Left lobe of liver (tissue), 2 donors: Measurements from ENCODE around the gene SYNE4. TPM values are rescaled to one million over a fixed set of nuclear protein-coding genes. Genes with fewer than 3 reads are reported as not detected.

Experiments used
- ATAC-seq: fragments of 200-7000 bp; cut with Tn5 transposase; one replicate; pipeline ENCODE4 v1.9.1; 2020; ENCODE audit warnings: mild to moderate bottlenecking, moderate library complexity
- DNase-seq: peaks from one replicate; pipeline ENCODE4 v3.0.0-alpha.2; 2020; ENCODE audit warnings: low spot score
- total RNA-seq: library from RNA; stranded (reverse); gene quantifications from one replicate; pipeline ENCODE4 v1.2.1, GENCODE V29; 2021
- donor health status: DM: no; HTN: no; CAD: no; lungs with moderate emphysema.
- donor health status: DM: no; HTN: yes; CAD: no.

Gene SYNE4
- total RNA-seq, 1 donor from 2014 or later, result 6.5 TPM

DNA sequence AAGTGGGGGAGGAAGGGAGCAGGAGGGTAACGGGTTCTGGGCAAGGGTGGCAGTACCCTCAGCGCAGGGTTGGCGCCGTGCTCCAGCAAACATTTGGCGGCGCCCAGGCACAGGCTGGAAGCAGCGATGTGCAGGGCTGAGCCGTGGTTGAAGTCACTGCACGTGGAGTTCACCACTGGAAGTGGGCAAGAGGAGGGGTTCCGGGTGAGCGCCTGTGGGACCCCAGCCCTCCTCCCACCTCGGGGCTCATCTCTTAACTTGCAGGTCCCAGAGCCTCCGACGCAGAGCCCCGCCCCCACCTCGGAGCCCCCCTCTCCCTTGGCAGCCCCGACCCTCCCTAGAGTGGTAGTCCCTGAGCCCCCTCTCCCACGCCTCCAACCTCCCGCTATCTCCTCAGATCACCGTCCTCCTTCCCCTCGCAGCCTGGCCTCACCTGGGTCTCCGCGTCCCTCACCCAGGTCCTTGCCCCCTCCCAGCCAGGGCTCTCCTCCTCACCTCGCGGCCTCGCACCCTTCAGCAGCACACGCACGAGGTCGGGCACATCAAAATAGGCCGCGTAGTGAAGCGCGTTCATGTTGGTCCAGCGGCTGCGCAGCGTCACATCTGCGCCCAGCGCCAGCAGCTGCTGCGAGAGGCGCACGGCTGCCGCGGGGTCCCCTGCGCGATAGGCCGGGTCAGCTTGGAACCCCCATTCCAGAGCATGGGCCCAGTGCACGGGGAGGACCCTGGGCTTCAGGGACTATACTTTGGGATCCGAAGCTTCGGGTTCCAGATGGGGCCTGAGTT is 17.7 kb upstream of the SYNE4 start:
- ATAC-seq (no peak), DNase-seq (no peak)

- no peak for ATAC-seq
Measured at GRCh38 chr19:36025541-36025940, 16.9 kb upstream of the SYNE4 start.

DNA sequence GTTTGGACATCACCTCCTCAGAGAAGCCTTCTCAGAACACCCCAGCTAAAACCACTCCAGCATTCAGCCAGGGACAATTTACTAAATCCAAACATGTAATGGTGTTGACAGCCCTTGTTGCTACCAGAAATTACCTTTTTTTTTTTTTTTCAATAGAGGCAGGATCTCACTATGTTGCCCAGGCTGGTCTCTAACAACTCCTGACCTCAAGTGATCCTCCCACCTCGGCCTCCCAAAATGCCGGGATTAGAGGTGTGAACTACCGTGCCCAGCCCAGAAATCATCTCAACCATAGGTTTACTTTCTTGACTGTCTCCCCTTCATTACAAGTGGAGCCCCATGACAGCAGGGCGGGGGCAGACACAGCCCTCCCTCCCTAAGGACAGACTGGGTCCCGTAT is 14.8 kb upstream of the SYNE4 start:
- no peak for ATAC-seq

More at GRCh38 chr19:36025541-36025940, 16.9 kb upstream of the SYNE4 start:
- DNase-seq, result no peak

GRCh38 chr19:36019061-36019670 is 10.6 kb upstream of the SYNE4 start:
- ATAC-seq (no peak), DNase-seq (no peak)

More for the DNA sequence above, 14.8 kb upstream of the SYNE4 start:
- no peak for DNase-seq

GRCh38 chr19:36014012-36014924 is 5.7 kb upstream of the SYNE4 start, which contains the start of gene ALKBH6:
Gene ALKBH6 (minus strand): TSS chr19:36014213. CDS start chr19:36013397, 816 bp downstream.
- ATAC-seq (peak; percentile 94), DNase-seq (peak; percentile 99)

- no peak for DNase-seq
- ATAC-seq, result no peak
Measured at GRCh38 chr19:36013280-36014011, 4.8 kb upstream of the SYNE4 start.

DNA sequence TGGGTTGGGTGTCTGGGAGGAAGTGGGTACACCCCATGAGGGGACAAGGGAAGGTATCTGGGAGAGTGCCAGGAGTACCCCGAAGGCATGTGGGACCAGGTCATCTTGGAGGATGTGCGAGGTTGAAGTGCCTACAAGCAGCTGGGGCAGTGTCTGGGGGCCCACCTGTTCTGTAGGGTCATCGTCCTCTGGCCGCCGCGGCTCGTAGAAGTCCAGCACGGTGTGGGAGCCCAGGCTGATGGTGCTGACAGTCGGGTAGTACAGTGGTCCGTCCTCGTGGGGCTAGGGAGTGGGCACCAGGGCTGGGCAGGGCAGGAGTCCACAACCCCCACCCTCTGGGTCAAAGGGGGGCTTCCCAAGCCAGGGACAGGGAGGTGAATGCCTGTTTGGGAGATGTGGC is 1.8 kb upstream of the SYNE4 start:
- ATAC-seq (no peak), DNase-seq (no peak)

- ATAC-seq, result no peak
- DNase-seq, result no peak
Measured at GRCh38 chr19:36009633-36010379, 1.2 kb upstream of the SYNE4 start.

- ATAC-seq (peak; percentile 67), DNase-seq (peak; percentile 76)
Measured at GRCh38 chr19:36009220-36009619, 607 bp upstream of the SYNE4 start.

GRCh38 chr19:36006955-36007354 is 1.7 kb downstream of the SYNE4 start:
- ATAC-seq, result peak; percentile 20
- DNase-seq, result peak; percentile 61

DNA sequence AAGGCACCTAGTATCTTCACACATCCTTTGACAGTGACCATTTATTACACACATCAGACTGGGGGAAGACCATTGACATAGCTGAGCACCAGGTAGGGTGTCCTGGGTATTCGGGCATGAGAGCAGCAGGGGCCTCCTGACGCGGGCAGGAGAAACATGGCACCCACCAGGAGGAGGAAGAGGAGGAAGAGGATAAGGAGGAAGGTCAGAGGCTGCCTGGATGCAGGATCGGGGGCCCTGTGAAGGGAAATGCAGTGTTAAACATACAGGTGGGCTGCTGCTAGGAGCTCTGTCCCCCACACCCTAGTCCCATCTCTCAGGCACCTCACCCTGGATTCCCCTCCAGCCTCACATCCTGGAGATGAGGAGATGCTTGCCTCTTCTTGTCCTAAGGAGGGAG is 5.3 kb downstream of the SYNE4 start:
- no peak for ATAC-seq
- no peak for DNase-seq

- ATAC-seq, result no peak
- no peak for DNase-seq
Measured at GRCh38 chr19:36001605-36002004, 7.0 kb downstream of the SYNE4 start.

DNA sequence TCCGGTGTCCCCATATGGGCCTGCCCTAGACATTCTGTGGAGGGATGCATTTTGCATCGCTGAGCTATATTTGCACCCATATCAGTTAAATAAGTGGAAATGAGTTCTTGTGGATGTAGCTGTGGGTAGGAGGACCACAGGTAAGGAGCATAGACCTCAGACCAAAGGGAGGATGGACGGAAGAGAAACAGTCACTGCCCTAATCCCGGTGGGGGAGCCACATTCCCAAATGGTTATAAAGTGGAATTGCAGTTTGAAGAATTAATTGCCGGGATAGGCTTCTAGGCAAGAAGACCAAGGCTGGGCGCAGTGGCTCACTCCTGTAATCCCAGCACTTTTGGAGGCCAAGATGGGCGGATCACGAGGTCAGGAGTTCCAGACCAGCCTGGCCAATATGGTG is 11.8 kb downstream of the SYNE4 start:
- DNase-seq, result no peak
- no peak for ATAC-seq

GRCh38 chr19:35995048-35995993 is 13.3 kb downstream of the SYNE4 start, which contains the start of gene SDHAF1:
Gene SDHAF1 (plus strand): TSS chr19:35995188. CDS start chr19:35995275, 87 bp downstream.
- ATAC-seq, result peak; percentile 88

GRCh38 chr19:35993923-35994598 is 14.6 kb downstream of the SYNE4 start:
- DNase-seq, result no peak
- no peak for ATAC-seq

More at GRCh38 chr19:35995048-35995993, 13.3 kb downstream of the SYNE4 start, which contains the start of gene SDHAF1:
- peak; percentile 98 for DNase-seq

DNA sequence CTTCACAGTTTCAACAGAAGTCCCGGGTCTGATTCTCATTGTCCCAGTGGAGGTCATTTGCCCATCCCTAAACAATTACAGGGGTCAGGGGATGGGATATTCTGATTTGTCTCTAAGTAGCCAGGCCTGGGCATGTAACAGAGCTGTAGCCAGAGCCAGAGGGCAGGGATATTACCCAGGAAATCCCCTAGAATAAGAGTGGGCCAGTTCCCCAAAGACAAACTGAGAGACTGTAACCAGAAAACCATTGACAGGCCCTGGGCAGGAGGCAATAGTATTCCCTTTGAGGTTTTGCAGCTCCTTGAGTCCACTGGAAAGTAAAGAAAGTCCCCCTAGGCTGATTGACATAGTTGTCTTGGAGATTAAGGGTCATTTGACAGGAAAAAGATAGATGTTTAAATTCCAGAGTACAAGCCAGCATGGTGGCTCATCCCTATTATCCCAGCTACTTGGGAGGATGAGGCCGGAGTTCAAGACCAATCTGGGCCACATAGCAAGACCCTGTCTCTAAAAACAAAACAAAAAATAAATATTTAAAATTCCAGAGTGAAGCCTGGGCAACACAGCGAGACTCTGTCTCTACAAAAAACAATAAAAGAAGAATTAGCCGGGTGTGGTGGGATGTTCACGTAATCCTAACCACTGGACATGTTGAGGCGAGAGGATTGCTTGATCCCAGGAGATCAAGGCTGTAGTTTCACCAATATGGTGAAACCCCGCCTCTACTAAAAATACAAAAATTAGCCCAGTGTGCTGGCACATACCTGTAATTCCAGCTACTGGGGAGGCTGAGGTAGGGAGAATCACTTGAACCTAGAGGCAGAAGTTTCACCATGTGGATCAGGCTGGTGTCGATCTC is 15.5 kb downstream of the SYNE4 start:
- ATAC-seq (no peak), DNase-seq (no peak)
